ENCODE results near the gene CIC.

Gene CIC

GRCh38 chr19:42290136-42290522 lies 21.1 kb downstream of the CIC start:
- DNase-seq, result no peak

GRCh38 chr19:42290523-42291434 lies 21.7 kb downstream of the CIC start:
- DNase-seq, result peak; percentile 60 to 66

- no peak for DNase-seq
Measured at GRCh38 chr19:42291435-42291810, 22.4 kb downstream of the CIC start.

GRCh38 chr19:42292042-42292960 lies 23.2 kb downstream of the CIC start:
- DNase-seq, result no peak

- DNase-seq, result no peak
Measured at GRCh38 chr19:42292963-42293362, 23.9 kb downstream of the CIC start.

- DNase-seq, result no peak
Measured at GRCh38 chr19:42293540-42293939, 24.5 kb downstream of the CIC start.

GRCh38 chr19:42293948-42294347 lies 24.9 kb downstream of the CIC start:
- DNase-seq, result no peak

GRCh38 chr19:42294471-42295137 lies 25.6 kb downstream of the CIC start:
- no peak for DNase-seq

GRCh38 chr19:42295342-42295741 lies 26.3 kb downstream of the CIC start:
- no peak for DNase-seq

- DNase-seq, result peak; percentile 94 to 96
Measured at GRCh38 chr19:42295831-42296525, 26.9 kb downstream of the CIC start.

GRCh38 chr19:42297039-42297438 lies 28.0 kb downstream of the CIC start:
- no peak for DNase-seq

GRCh38 chr19:42301646-42302203 lies 32.7 kb downstream of the CIC start, which contains the start of gene PRR19:
Gene PRR19 (plus strand): TSS chr19:42302132. CDS start chr19:42309585, 7,453 bp downstream.
- DNase-seq, result peak; percentile 41 to 48

GRCh38 chr19:42303101-42303464 lies 34.0 kb downstream of the CIC start:
- no peak for DNase-seq

- no peak for DNase-seq
Measured at GRCh38 chr19:42303876-42304275, 34.8 kb downstream of the CIC start.

- no peak for DNase-seq
Measured at GRCh38 chr19:42306646-42307045, 37.6 kb downstream of the CIC start.

GRCh38 chr19:42309686-42310085 lies 40.6 kb downstream of the CIC start:
- DNase-seq, result no peak

GRCh38 chr19:42311657-42312056 lies 42.6 kb downstream of the CIC start:
- DNase-seq, result no peak

GRCh38 chr19:42312370-42312769 lies 43.3 kb downstream of the CIC start:
- no peak for DNase-seq

- peak; percentile 46 to 60 for DNase-seq
Measured at GRCh38 chr19:42313096-42313839, 44.2 kb downstream of the CIC start, which contains the start of gene TMEM145. Gene TMEM145 (plus strand): TSS chr19:42313309. CDS start chr19:42313377, 68 bp downstream.

- no peak for DNase-seq
Measured at GRCh38 chr19:42313840-42314755, 45.0 kb downstream of the CIC start.
